K562 (cell line): ENCODE measurements around the gene DEDD. TPM values are rescaled to one million over a fixed set of nuclear protein-coding genes. Genes with fewer than 3 reads are reported as not detected.

Experiments
- CEBPG ChIP-seq, 3 experiments: fragments of 200-800 bp in 1 of 3; sonication (Bioruptor generic) in 1 of 3; sonication (generic) in 1 of 3; formaldehyde crosslinking in 1 of 3; IDR thresholded peaks in 2 of 3; conservative IDR thresholded peaks in 1 of 3; 2 replicates each; pipeline versions ENCODE4 v1.6.1 to v1.8.0; 2016 to 2022; ENCODE audit warnings: missing compliant biosample characterization in 2 of 3, missing genetic modification characterization in 2 of 3, mild to moderate bottlenecking in 1 of 3, missing genetic modification reagents in 1 of 3
- DPF2 ChIP-seq: fragments of 450-650 bp; IDR thresholded peaks from 2 replicates; pipeline ENCODE4 v1.6.1; 2016
- HNRNPK ChIP-seq: fragments of 200-400 bp; formaldehyde crosslinking; IDR thresholded peaks from one replicate; pipeline ENCODE4 v1.6.1; 2018; ENCODE audit warnings: mild to moderate bottlenecking, low read depth, low read length; ENCODE audit not compliant: poor library complexity, severe bottlenecking
- KLF6 ChIP-seq: fragments of 250-450 bp; sonication (Bioruptor Pico); IDR thresholded peaks from 2 replicates; pipeline ENCODE4 v1.4.0; 2020; ENCODE audit warnings: mild to moderate bottlenecking, moderate library complexity, borderline replicate concordance
- MIER1 ChIP-seq: fragments of 450-650 bp; IDR thresholded peaks from 2 replicates; pipeline ENCODE4 v1.6.1; 2016; ENCODE audit warnings: antibody characterized with exemption, mild to moderate bottlenecking, low read depth
- NR1H2 ChIP-seq: sonication (generic); formaldehyde crosslinking; IDR thresholded peaks from 2 replicates; pipeline ENCODE4 v1.4.0; 2020; ENCODE audit warnings: mild to moderate bottlenecking, missing genetic modification reagents
- RBM17 ChIP-seq: fragments of 200-400 bp; formaldehyde crosslinking; IDR thresholded peaks from 2 replicates; pipeline ENCODE4 v1.6.1; 2017; ENCODE audit warnings: low read depth, mild to moderate bottlenecking, low read length, borderline replicate concordance
- ZNF324 ChIP-seq: fragments of 250-450 bp; sonication (Bioruptor Pico); IDR thresholded peaks from 2 replicates; pipeline ENCODE4 v1.4.0; 2020; ENCODE audit warnings: mild to moderate bottlenecking
- ZNF644 ChIP-seq: fragments of 200-800 bp; sonication (Bioruptor generic); IDR thresholded peaks from 2 replicates; pipeline ENCODE4 v1.6.1; 2016; ENCODE audit warnings: low read depth, missing genetic modification characterization, missing compliant biosample characterization
- polyA plus RNA-seq, 8 experiments: library from polyadenylated mRNA; depleted of rRNA in 4 of 8; stranded (reverse) in 5 of 8; unstranded in 3 of 8; fragments of >200 nt; fragmentation: Nextera tagmentation in 2 of 8; fragmentation: Illumina TruSeq in 1 of 8; extraction: Ambion mirVana in 2 of 8; extraction: Trizol in 1 of 8; gene quantifications; 2 replicates each; pipeline versions ENCODE4 v1.2.1 to v1.2.3, GENCODE V29; 2011 to 2014; ENCODE audit warnings: inconsistent platforms in 1 of 8, missing spikeins in 1 of 8
- total RNA-seq, 7 experiments: library from RNA; depleted of rRNA in 6 of 7; stranded (reverse); fragments of >200 nt in 6 of 7; fragmentation: Illumina TruSeq in 2 of 7; extraction: Trizol in 2 of 7; gene quantifications; 2 replicates each; pipeline versions ENCODE4 v1.2.1 to v1.2.3, GENCODE V29; 2011 to 2021; ENCODE audit warnings: low replicate concordance in 1 of 7
- TF ChIP-seq, protein P1 (sequence below): sonication (generic); formaldehyde crosslinking; IDR thresholded peaks from 2 replicates; pipeline ENCODE4 v1.8.1; 2023; ENCODE audit warnings: mild to moderate bottlenecking, missing genetic modification reagents
- TF ChIP-seq, protein P2 (sequence below): fragments of 450-650 bp; IDR thresholded peaks from 2 replicates; pipeline ENCODE4 v1.6.1; 2014; ENCODE audit warnings: low read depth, mild to moderate bottlenecking, moderate library complexity, borderline replicate concordance
- TF ChIP-seq, protein P3 (sequence below): fragments of 450-650 bp; formaldehyde crosslinking; IDR thresholded peaks from 2 replicates; pipeline ENCODE4 v1.4.0; 2022; ENCODE audit warnings: mild to moderate bottlenecking, moderate library complexity
- TF ChIP-seq, protein P4 (sequence below): fragments of 450-650 bp; formaldehyde crosslinking; conservative IDR thresholded peaks from 2 replicates; pipeline ENCODE4 v1.4.0; 2022; ENCODE audit warnings: mild to moderate bottlenecking, missing genetic modification characterization
- TF ChIP-seq, protein P5 (sequence below): fragments of 450-650 bp; IDR thresholded peaks from 2 replicates; pipeline ENCODE4 v1.6.1; 2018; ENCODE audit not compliant: partially characterized antibody

The DEDD gene
- total and polyA plus RNA-seq, 9 of the 15 experiments (the other 6 are each of a cell fraction or from before 2014, with no cell fraction given): 11.6 to 41.0 (median 16.8) TPM

DNA sequence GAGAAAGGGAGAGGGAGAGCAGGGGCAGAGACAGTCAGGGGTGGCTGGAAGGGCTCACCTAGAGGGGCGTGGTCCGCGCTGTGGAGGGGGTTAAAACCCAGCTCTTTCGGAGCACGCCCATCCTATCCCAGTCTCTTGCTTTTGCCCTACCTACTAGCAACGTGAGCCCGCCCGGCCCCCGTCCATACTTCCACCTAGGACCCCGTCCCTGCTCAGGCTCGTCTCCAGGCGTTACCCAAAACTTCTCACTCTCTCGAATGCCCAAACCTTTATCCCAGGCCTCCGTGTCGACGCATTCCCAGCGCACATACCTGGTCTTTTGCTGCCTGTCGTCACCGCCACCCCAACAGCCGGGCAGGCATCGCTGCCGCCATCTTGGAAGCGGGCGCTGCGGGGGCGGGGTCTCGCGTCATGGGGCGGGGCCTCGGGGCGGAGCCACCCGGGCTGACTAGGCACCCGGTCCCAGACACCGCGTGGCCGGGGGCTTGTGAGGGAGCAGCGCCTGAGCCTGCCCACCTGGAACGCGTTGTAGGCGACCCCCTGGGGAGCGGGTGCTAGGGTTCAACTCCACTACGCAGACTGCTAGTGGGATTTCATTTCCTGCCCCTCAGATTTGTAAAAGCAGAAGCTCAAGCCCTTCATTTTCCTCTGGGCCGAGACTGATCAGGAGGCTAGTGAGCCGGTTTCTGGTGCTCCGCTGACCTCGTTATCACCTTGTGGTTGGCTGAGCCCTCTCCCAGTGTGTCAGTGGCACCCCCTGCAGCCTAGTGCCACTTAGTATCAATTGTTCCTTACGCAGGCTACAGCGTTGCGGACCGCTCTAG lies 44.9 kb upstream of the DEDD start, which contains the start of gene B4GALT3 (continued):
- TF ChIP-seq, protein P1, sequence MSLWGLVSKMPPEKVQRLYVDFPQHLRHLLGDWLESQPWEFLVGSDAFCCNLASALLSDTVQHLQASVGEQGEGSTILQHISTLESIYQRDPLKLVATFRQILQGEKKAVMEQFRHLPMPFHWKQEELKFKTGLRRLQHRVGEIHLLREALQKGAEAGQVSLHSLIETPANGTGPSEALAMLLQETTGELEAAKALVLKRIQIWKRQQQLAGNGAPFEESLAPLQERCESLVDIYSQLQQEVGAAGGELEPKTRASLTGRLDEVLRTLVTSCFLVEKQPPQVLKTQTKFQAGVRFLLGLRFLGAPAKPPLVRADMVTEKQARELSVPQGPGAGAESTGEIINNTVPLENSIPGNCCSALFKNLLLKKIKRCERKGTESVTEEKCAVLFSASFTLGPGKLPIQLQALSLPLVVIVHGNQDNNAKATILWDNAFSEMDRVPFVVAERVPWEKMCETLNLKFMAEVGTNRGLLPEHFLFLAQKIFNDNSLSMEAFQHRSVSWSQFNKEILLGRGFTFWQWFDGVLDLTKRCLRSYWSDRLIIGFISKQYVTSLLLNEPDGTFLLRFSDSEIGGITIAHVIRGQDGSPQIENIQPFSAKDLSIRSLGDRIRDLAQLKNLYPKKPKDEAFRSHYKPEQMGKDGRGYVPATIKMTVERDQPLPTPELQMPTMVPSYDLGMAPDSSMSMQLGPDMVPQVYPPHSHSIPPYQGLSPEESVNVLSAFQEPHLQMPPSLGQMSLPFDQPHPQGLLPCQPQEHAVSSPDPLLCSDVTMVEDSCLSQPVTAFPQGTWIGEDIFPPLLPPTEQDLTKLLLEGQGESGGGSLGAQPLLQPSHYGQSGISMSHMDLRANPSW: no peak
- TF ChIP-seq HNRNPK: no peak
- no peak for TF ChIP-seq RBM17
- TF ChIP-seq, protein P2, sequence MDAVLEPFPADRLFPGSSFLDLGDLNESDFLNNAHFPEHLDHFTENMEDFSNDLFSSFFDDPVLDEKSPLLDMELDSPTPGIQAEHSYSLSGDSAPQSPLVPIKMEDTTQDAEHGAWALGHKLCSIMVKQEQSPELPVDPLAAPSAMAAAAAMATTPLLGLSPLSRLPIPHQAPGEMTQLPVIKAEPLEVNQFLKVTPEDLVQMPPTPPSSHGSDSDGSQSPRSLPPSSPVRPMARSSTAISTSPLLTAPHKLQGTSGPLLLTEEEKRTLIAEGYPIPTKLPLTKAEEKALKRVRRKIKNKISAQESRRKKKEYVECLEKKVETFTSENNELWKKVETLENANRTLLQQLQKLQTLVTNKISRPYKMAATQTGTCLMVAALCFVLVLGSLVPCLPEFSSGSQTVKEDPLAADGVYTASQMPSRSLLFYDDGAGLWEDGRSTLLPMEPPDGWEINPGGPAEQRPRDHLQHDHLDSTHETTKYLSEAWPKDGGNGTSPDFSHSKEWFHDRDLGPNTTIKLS: peak; percentile 59
- TF ChIP-seq KLF6: no peak
- TF ChIP-seq ZNF644 (tag): peak; percentile 13; the same call in 1 of the 2 replicates
- TF ChIP-seq MIER1: no peak
- TF ChIP-seq NR1H2: peak; percentile 68
- no peak for TF ChIP-seq ZNF324 (CRISPR knock-in tag)
- TF ChIP-seq CEBPG (CRISPR knock-in tag; IDR thresholded peaks at IDR 0.05): no peak
- no peak for TF ChIP-seq CEBPG (tag; conservative IDR thresholded peaks at IDR 0.05 in 1 of 2, IDR thresholded peaks at IDR 0.05 in 1 of 2)
- TF ChIP-seq, protein P3, sequence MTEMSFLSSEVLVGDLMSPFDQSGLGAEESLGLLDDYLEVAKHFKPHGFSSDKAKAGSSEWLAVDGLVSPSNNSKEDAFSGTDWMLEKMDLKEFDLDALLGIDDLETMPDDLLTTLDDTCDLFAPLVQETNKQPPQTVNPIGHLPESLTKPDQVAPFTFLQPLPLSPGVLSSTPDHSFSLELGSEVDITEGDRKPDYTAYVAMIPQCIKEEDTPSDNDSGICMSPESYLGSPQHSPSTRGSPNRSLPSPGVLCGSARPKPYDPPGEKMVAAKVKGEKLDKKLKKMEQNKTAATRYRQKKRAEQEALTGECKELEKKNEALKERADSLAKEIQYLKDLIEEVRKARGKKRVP (CRISPR knock-in tag): 0 out of 2 replicates have a peak, but pooled peaks have one; percentile 8
- TF ChIP-seq, protein P4, sequence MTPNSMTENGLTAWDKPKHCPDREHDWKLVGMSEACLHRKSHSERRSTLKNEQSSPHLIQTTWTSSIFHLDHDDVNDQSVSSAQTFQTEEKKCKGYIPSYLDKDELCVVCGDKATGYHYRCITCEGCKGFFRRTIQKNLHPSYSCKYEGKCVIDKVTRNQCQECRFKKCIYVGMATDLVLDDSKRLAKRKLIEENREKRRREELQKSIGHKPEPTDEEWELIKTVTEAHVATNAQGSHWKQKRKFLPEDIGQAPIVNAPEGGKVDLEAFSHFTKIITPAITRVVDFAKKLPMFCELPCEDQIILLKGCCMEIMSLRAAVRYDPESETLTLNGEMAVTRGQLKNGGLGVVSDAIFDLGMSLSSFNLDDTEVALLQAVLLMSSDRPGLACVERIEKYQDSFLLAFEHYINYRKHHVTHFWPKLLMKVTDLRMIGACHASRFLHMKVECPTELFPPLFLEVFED: 0 out of 2 replicates have a peak, but pooled peaks have one; percentile 34
- TF ChIP-seq, protein P5, sequence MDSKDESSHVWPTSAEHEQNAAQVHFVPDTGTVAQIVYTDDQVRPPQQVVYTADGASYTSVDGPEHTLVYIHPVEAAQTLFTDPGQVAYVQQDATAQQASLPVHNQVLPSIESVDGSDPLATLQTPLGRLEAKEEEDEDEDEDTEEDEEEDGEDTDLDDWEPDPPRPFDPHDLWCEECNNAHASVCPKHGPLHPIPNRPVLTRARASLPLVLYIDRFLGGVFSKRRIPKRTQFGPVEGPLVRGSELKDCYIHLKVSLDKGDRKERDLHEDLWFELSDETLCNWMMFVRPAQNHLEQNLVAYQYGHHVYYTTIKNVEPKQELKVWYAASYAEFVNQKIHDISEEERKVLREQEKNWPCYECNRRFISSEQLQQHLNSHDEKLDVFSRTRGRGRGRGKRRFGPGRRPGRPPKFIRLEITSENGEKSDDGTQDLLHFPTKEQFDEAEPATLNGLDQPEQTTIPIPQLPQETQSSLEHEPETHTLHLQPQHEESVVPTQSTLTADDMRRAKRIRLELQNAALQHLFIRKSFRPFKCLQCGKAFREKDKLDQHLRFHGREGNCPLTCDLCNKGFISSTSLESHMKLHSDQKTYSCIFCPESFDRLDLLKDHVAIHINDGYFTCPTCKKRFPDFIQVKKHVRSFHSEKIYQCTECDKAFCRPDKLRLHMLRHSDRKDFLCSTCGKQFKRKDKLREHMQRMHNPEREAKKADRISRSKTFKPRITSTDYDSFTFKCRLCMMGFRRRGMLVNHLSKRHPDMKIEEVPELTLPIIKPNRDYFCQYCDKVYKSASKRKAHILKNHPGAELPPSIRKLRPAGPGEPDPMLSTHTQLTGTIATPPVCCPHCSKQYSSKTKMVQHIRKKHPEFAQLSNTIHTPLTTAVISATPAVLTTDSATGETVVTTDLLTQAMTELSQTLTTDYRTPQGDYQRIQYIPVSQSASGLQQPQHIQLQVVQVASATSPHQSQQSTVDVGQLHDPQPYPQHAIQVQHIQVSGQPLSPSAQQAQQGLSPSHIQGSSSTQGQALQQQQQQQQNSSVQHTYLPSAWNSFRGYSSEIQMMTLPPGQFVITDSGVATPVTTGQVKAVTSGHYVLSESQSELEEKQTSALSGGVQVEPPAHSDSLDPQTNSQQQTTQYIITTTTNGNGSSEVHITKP: peak; percentile 95
- peak; percentile 74 for TF ChIP-seq DPF2
